ENCODE results near the gene TENM4. TPM values are rescaled to one million over a fixed set of nuclear protein-coding genes. Genes with fewer than 3 reads are reported as not detected.

Gene TENM4
- total and polyA plus RNA-seq, 2 of the 8 experiments (the other 6 are each of a cell fraction or from before 2014, with no cell fraction given): 3.5 to 7.2 TPM

- peak; percentile 83 for TF ChIP-seq ASH2L (IDR thresholded peaks at IDR 0.05; ENCODE audit: low read length)
- TF ChIP-seq SUZ12 (IDR thresholded peaks at IDR 0.05; ENCODE audit: low read length): 0 out of 2 replicates have a peak, but pooled peaks have one; percentile 18
- peak; percentile 32; the same call in 1 of the 2 replicates for TF ChIP-seq TAF1 (IDR thresholded peaks at IDR 0.05; ENCODE audit: low read depth, low read length)
- 0 out of 3 replicates have a peak, but pooled peaks of 1 of the 2 experiments have one; percentile 22 for TF ChIP-seq POLR2A (IDR thresholded peaks at IDR 0.05; ENCODE audit: control extremely low read depth in 1 of 2, low read depth in 2 of 2, low read length in 2 of 2)
- peak; percentile 5 for TF ChIP-seq NANOG (IDR thresholded peaks at IDR 0.05; ENCODE audit: insufficient read depth, low read depth, low read length, poor library complexity, severe bottlenecking)
- peak; percentile 41 for TF ChIP-seq KDM4A (IDR thresholded peaks at IDR 0.05; ENCODE audit: low read depth, low read length, severe bottlenecking)
- TF ChIP-seq MAX (IDR thresholded peaks at IDR 0.05): peak; percentile 75
- TF ChIP-seq CREB1 (IDR thresholded peaks at IDR 0.05): no peak
- TF ChIP-seq BRCA1 (IDR thresholded peaks at IDR 0.05; ENCODE audit: low read depth, low read length): no peak
- 0 out of 2 replicates have a peak, but pooled peaks have one; percentile 1 for TF ChIP-seq PHF8 (conservative IDR thresholded peaks at IDR 0.05; ENCODE audit: low read depth, low read length)
- 0 out of 2 replicates have a peak, but pooled peaks have one; percentile 24 for TF ChIP-seq RBBP5 (IDR thresholded peaks at IDR 0.05; ENCODE audit: borderline replicate concordance, low read depth, low read length)
- no peak for TF ChIP-seq HDAC6 (IDR thresholded peaks at IDR 0.05; ENCODE audit: low read depth, low read length)
- no peak for TF ChIP-seq EGR1 (IDR thresholded peaks at IDR 0.05; ENCODE audit: borderline replicate concordance, low read depth, low read length)
Observed at GRCh38 chr11:79437278-79437980, 3.4 kb downstream of the TENM4 start (continued).
